ENCODE data around the gene MRPS7.
"Not testable (repeated sequence)": the region's sequence is repeated elsewhere in the genome, so short reads cannot be mapped to it uniquely, and the experiment has no call there.

Gene MRPS7

GRCh38 chr17:75272848-75273184, 11.1 kb downstream of the MRPS7 start:
- H3K9me3 ChIP-seq (ENCODE audit: insufficient read depth, low read depth, low read length), result no peaks in the 10 kb centered on the region
- no peaks in the 10 kb centered on the region for H3K27me3 ChIP-seq (ENCODE audit: insufficient read depth, low read length, poor library complexity, severe bottlenecking)
- no peaks in the 10 kb centered on the region for H3F3A ChIP-seq (ENCODE audit: low read depth)
- peaks cover 34% of the 10 kb centered on the region; the same call in 1 of the 2 replicates for H3K79me2 ChIP-seq (ENCODE audit: insufficient read depth, low read length)
- H2AFZ ChIP-seq (ENCODE audit: low read length), result no peak overlapping the region
- no peak overlapping the region for H3K9ac ChIP-seq (ENCODE audit: low read depth, low read length, poor library complexity, severe bottlenecking)
- no peaks in the 10 kb centered on the region for H4K20me1 ChIP-seq (ENCODE audit: insufficient read depth, low read length, poor library complexity, severe bottlenecking)
- TF ChIP-seq EZH2phosphoT487 (IDR thresholded peaks at IDR 0.05; ENCODE audit: borderline replicate concordance) (no peak), CTCF (conservative IDR thresholded peaks at IDR 0.05; ENCODE audit: low read length) (no peak)
- no peak overlapping the region for H3K4me3 ChIP-seq (ENCODE audit: low read length, poor library complexity, severe bottlenecking)
- H3K36me3 ChIP-seq (ENCODE audit: insufficient read depth, low read length), result peaks cover 3% of the 10 kb centered on the region; the same call in 1 of the 2 replicates
- H3K4me1 ChIP-seq (ENCODE audit: insufficient read depth, low read length, poor library complexity, severe bottlenecking), result peaks cover 26% of the 10 kb centered on the region
- no peaks in the 10 kb centered on the region for H3K9me2 ChIP-seq (replicated peaks; ENCODE audit: low read depth, low read length)
- peak overlapping the region; percentile 90 for H3K4me2 ChIP-seq (ENCODE audit: low read depth, low read length, poor library complexity, severe bottlenecking)

- Histone ChIP-seq H3K4me1 (ENCODE audit: insufficient read depth, low read length, poor library complexity, severe bottlenecking) (peaks cover 22% of the 10 kb centered on the region), H3K4me2 (ENCODE audit: low read depth, low read length, poor library complexity, severe bottlenecking) (no peak overlapping the region), H3K9me2 (replicated peaks; ENCODE audit: low read depth, low read length) (no peaks in the 10 kb centered on the region), H3K79me2 (ENCODE audit: insufficient read depth, low read length) (peaks cover 30% of the 10 kb centered on the region; the same call in 1 of the 2 replicates), H3K9ac (ENCODE audit: low read depth, low read length, poor library complexity, severe bottlenecking) (no peak overlapping the region), H4K20me1 (ENCODE audit: insufficient read depth, low read length, poor library complexity, severe bottlenecking) (no peaks in the 10 kb centered on the region), H2AFZ (ENCODE audit: low read length) (no peak overlapping the region), H3K4me3 (ENCODE audit: low read length, poor library complexity, severe bottlenecking) (no peak overlapping the region), H3K9me3 (ENCODE audit: insufficient read depth, low read depth, low read length) (no peaks in the 10 kb centered on the region), H3F3A (ENCODE audit: low read depth) (no peaks in the 10 kb centered on the region), H3K36me3 (ENCODE audit: insufficient read depth, low read length) (peaks cover 3% of the 10 kb centered on the region; the same call in 1 of the 2 replicates), H3K27me3 (ENCODE audit: insufficient read depth, low read length, poor library complexity, severe bottlenecking) (no peaks in the 10 kb centered on the region)
- TF ChIP-seq CTCF (conservative IDR thresholded peaks at IDR 0.05; ENCODE audit: low read length) (no peak), EZH2phosphoT487 (IDR thresholded peaks at IDR 0.05; ENCODE audit: borderline replicate concordance) (no peak)
Measured at GRCh38 chr17:75273977-75274708, 12.5 kb downstream of the MRPS7 start.

- Histone ChIP-seq H3F3A (ENCODE audit: low read depth) (no peaks in the 10 kb centered on the region), H2AFZ (ENCODE audit: low read length) (no peak overlapping the region), H3K36me3 (ENCODE audit: insufficient read depth, low read length) (peaks cover 3% of the 10 kb centered on the region; the same call in 1 of the 2 replicates), H3K9me3 (ENCODE audit: insufficient read depth, low read depth, low read length) (no peaks in the 10 kb centered on the region), H3K4me3 (ENCODE audit: low read length, poor library complexity, severe bottlenecking) (no peak overlapping the region), H3K9me2 (replicated peaks; ENCODE audit: low read depth, low read length) (no peaks in the 10 kb centered on the region), H3K9ac (ENCODE audit: low read depth, low read length, poor library complexity, severe bottlenecking) (no peak overlapping the region), H3K4me1 (ENCODE audit: insufficient read depth, low read length, poor library complexity, severe bottlenecking) (peaks cover 6% of the 10 kb centered on the region), H3K27me3 (ENCODE audit: insufficient read depth, low read length, poor library complexity, severe bottlenecking) (no peaks in the 10 kb centered on the region), H4K20me1 (ENCODE audit: insufficient read depth, low read length, poor library complexity, severe bottlenecking) (no peaks in the 10 kb centered on the region), H3K79me2 (ENCODE audit: insufficient read depth, low read length) (peaks cover 6% of the 10 kb centered on the region; the same call in 1 of the 2 replicates), H3K4me2 (ENCODE audit: low read depth, low read length, poor library complexity, severe bottlenecking) (no peak overlapping the region)
- TF ChIP-seq EZH2phosphoT487 (IDR thresholded peaks at IDR 0.05; ENCODE audit: borderline replicate concordance) (no peak), CTCF (conservative IDR thresholded peaks at IDR 0.05; ENCODE audit: low read length) (no peak)
Measured at GRCh38 chr17:75277664-75278071, 16.0 kb downstream of the MRPS7 start.

- not testable (repeated sequence) for H3K79me2 ChIP-seq (ENCODE audit: insufficient read depth, low read length); H4K20me1 ChIP-seq (ENCODE audit: insufficient read depth, low read length, poor library complexity, severe bottlenecking); H2AFZ ChIP-seq (ENCODE audit: low read length); H3K4me2 ChIP-seq (ENCODE audit: low read depth, low read length, poor library complexity, severe bottlenecking); H3F3A ChIP-seq (ENCODE audit: low read depth); H3K4me1 ChIP-seq (ENCODE audit: insufficient read depth, low read length, poor library complexity, severe bottlenecking); H3K9ac ChIP-seq (ENCODE audit: low read depth, low read length, poor library complexity, severe bottlenecking); H3K4me3 ChIP-seq (ENCODE audit: low read length, poor library complexity, severe bottlenecking); H3K27me3 ChIP-seq (ENCODE audit: insufficient read depth, low read length, poor library complexity, severe bottlenecking); H3K9me3 ChIP-seq (ENCODE audit: insufficient read depth, low read depth, low read length); H3K36me3 ChIP-seq (ENCODE audit: insufficient read depth, low read length); H3K9me2 ChIP-seq (replicated peaks; ENCODE audit: low read depth, low read length)
Measured at GRCh38 chr17:75280189-75280588, 18.5 kb downstream of the MRPS7 start.
